Measurements from ENCODE around the gene FOXL3.

DNA sequence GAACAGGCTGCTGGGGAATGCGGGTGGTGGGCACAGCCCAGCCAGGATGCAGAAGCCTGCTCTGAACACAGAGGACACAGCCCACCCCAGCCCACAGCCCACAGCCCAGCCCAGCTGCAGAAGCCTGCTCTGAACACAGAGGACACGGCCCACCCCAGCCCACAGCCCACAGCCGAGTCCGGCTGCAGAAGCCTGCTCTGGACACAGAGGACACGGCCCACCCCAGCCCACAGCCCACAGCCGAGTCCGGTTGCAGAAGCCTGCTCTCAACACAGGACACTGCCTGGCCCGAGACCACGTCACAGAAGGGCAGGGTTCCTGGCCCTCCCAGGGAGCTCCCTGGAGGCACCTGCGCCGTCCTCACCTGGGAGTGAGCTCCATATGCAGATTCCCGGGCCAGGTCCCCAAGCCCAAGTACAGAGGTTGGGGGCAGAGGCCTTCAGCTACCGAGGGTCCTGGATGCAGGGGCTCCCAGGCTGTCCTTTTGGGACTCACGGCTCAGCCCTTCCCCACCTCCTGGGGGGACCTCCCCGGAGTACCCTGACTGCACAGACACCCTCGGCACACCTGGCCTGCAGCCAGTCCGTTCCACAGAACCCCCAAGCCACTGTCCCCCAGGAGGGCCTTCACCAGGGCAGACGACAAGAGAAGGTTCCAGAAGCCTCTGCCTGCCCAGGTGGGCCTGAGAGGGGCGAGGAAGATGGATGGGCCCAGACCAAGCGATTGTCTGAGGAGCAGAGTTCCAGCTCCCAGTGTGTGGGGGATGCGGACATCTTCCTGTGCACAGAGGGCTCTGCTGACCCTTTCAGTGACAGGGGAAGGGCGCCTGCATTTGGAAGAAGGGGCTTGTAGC lies 23.7 kb upstream of the FOXL3 start:
- TF ChIP-seq, protein P1, sequence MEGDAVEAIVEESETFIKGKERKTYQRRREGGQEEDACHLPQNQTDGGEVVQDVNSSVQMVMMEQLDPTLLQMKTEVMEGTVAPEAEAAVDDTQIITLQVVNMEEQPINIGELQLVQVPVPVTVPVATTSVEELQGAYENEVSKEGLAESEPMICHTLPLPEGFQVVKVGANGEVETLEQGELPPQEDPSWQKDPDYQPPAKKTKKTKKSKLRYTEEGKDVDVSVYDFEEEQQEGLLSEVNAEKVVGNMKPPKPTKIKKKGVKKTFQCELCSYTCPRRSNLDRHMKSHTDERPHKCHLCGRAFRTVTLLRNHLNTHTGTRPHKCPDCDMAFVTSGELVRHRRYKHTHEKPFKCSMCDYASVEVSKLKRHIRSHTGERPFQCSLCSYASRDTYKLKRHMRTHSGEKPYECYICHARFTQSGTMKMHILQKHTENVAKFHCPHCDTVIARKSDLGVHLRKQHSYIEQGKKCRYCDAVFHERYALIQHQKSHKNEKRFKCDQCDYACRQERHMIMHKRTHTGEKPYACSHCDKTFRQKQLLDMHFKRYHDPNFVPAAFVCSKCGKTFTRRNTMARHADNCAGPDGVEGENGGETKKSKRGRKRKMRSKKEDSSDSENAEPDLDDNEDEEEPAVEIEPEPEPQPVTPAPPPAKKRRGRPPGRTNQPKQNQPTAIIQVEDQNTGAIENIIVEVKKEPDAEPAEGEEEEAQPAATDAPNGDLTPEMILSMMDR (conservative IDR thresholded peaks at IDR 0.05), result no peak
- TF ChIP-seq EZH2 (IDR thresholded peaks at IDR 0.05; ENCODE audit: low read depth), result no peak

All from PC-9 (cell line).